HG03575 (cell line): ENCODE results near the gene MRPS27.
"Not testable (repeated sequence)": the region's sequence is repeated elsewhere in the genome, so short reads cannot be mapped to it uniquely, and the experiment has no call there.

ENCODE experiments used
- ATAC-seq: cut with Tn5 transposase; IDR thresholded peaks from one replicate; pipeline ENCODE4 v1.9.1; 2021; ENCODE audit not compliant: unreplicated experiment, insufficient number of reproducible peaks, low FRiP score; ENCODE audit errors: extremely low read depth

Gene MRPS27

DNA sequence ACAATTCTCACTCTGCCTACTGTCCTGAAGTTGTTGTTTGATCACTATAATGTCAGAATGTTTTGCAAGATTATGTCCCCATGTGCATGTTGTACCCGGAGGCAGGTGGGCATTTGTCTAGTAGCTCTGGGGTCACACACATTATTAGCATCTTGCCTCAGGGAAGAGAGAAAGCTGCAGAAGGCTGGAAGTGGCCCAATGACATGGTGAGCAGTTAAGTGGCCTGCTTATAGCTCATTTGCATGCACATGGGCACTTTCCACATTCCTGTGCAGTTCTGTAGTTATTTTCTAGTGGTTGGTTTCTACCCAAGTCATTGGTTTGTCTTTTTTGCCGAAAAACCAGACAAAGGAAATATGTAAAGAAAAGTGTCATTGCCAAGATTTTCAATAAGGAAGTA is 131.9 kb downstream of the MRPS27 start:
- ATAC-seq, result no peak

DNA sequence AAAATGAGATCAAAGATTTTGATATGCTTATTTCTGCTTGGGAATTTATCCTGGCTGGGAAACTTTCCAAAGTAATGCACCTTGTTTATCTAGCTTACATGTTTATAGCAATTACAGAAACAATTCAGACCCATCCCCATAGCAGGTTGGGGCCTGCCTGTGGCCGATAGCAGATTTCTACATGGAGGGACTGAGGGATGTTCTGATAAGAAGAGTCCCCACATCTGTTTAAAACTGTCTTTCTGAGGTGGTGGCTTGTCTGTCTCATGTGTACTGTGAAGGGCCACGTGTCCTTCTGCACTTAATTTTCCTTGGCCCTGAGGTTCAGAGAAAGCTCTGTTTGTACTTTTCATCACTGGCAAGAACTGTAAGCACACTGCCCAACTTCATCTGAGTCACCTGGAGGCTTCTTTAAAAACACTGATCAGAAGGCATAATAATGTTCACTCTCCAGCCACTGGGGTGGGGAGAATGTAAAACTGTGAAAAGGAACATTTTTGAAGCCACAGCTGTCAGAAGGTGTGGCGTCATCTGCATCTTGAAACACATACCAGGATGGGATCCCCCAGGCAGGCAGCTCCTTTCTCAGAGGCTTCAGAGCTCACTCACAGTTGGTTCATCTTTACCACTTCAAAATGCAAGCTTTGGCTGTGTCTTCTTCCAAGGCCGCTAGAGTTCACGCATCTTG is 132.5 kb downstream of the MRPS27 start:
- ATAC-seq, result no peak

DNA sequence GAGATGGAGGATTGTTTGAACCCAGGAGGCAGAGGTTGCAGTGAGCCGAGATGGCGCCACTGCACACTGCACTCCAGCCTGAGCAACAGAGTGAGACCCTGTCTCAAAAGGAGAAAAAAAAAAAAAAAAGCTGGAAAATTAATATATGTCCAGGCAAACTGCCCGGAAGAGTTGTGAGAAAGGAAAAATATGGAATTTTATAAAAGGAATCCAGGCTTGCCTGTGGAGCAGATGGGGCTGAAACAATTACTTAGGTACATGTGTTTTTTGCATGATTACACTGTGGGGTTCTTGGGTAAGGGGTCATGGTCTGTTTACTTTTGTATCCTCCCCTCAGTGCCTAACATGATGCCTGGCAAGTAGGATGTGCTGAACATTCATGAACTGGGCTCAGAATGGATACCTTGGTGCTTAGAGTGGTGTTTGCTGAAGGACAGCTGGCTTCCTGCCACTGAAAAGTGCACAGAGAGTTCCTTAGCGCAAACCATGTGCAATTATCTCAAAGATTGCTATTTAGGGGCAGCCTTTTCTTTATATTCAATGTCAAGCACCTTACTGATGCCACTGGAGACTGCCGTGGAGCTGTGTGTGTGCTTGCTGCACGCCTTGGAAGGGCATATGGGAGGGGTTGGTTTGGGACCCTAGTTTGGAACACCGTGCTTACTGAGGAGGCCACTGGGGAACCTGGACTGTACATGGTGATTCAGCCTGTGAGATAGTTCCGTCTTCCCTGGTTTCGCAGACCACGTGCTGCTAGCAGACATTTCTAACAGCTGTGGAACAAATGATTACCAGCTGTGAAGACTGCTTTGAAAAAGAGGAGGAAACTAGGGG is 134.3 kb downstream of the MRPS27 start:
- ATAC-seq, result no peak

DNA sequence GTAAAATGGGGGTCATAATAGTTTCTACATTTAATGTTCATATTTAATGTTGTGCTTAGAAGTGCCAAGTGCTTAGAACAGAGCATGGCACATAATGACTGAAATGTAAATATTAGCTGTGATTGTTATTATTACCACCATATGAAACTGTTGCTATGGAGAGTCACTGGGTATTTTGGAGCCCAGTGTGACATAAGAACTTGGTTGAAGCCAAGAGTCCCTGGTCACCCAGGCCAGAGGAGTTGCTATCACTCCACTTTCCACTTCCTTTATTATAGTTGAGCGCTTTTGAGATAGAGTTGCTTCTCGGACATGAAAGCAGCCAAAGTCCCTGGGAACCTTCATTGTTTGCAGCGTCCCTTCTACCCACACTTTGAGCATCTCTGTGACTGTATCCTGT is 135.6 kb downstream of the MRPS27 start:
- no peak for ATAC-seq

DNA sequence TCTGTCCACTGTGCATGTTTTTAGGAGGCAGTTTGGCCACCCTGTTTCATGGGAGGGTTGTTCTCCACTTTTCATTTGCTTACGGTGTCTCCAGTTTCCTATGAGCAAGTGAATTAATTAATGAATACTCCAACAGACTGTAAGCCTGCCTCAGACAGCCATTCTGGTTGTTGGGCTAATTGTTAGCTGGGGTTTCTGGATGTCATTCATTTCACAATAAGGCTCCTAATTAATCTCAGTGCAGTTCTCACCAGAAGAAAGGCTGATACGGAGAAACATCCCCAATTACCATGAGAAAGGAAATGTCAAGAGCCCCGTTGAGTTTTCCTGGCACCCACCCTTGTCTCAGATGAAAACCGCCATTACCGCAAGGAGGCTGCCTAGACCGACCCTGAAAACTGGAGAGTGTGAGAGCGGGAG is 136.9 kb downstream of the MRPS27 start:
- ATAC-seq, result no peak

DNA sequence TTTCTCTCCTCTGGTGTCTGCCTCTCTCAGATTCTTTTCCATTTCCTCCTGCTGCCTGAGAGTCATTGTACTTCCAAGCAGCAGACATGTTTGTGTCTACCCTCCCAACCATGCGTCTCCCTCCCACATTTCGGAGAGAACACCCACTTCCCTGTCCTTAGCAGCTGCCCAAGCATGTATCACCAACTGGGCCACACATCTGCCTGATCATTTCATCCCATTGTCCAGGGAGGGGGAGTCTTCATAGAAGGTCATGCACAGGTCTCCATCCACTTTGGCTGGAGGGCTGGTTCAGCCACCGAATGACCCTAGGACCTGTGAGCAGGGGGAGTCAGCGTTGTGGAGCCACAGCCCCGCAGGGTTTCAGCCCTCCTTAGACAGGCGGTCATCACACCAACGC is 137.4 kb downstream of the MRPS27 start:
- ATAC-seq, result no peak

DNA sequence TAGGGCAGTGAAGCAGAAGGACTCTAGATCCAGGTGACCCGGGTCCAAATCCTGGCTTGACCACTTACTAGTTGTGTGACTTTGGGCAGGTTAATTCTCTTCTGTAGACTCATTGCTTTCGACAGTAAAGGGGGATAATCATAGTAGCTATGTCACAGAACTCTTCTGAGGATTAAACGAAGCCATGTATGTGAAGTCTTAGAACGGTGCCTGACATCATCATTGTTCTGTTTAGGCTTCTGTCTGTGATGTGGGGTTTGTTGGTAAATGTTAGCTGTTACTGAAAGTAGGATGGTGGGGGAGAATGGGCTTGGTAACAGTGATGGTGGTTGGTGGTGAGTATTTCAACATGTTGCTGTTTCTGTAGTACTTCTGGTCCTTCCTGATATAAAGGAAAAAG is 139.1 kb downstream of the MRPS27 start:
- no peak for ATAC-seq

DNA sequence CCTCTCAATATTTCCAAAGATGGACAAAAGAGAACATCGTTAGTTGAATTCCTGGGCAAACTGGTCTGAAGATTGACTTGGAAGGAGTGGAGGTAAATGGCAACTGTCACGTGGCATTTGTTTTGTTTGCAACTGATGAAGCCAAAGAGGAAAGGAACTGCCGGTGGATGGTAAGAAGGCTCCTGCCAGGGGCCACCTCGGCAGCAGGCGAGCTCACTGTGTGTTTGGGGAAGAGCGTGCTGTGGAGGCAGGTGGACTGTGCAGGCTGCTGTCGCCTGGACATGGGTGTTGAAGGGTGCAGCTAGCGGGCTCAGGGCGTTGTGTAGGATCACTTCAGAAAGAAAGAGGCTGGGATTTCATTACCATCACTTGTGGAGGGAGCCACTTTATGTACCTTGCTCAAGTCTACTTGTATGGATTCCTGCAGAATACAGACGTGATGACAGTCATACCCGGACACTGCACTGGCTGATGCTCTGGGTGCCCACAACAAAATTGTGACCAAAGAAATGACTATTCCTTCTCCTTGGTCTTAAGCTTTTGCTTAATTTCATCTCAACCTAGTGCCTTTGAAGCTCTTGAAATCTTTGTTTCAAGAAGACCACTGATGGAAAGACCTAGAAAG is 140.1 kb downstream of the MRPS27 start:
- no peak for ATAC-seq

DNA sequence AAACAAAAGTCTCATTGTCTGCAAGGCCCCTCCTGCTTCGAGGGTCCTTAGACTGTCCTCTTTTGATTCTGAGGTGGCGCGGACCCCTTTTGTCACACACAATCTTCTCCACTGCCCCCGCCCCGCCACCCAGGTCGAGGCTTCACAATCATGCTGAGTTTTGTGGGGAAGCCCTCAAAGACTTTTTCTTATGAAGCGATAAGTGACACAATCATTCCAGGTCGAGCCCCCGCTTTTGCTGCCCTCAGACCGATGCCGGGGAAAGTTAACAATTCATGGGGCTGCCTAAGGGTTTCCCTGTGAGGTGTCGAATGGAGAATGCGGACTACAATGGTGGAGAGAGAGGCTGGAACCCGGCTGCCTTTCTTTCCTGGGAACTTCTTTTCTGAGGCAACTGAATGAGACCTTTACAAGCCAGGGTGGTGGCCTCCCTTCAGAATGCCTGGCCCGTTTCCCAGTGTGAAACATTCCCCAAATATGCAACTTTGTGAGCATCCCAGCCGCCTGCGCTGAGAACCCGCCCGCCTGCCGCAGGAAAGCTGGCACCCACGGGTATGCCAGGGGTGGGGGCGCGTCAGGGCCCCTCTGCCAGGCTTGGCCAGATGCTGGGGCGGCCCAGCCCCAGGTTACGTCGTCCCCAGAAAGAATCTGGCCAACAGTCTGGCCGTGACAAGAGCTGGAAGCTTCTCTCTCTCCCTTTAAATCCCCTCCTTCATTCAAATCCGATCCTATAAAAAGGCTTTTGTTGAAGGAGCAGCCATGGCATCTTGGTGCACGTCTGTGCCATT is 140.8 kb downstream of the MRPS27 start:
- ATAC-seq, result no peak

DNA sequence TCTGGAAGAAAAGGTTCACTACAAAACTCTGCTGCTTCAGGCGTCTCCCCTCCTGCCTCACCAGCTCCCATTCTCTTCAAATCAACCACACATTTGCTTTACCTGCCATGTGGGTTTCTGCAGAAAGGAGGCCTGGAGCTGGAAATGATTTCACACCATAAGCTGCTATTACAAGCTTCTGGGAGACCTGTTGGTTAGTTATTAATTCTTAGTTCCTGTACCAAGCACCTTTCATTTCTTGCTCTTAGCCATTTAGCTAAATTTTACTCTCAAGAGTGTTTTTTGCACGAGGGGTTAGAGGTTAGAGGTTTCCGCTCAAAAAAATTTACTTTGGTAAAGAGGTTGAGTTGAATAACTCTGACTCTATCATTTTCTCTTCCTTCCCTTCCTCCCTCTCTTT is 142.5 kb downstream of the MRPS27 start:
- no peak for ATAC-seq

DNA sequence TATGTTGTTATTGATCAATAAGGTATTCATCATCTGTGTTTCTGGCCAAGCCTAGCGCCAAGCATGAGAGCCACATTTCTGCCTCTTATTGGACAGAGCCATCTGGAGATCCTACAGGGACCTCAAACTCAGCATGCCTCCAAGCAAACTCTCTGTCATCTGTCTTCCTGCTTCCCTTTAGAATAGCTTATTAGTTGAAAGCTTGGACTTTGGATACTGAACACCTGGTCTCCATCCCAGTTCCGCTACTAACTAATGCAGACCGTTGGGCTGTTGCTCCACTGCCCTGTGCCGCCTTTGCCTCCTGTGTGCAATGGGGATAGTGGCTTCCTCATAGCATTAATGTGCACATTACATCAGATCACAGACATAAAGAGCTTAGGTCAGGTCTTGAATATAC is 147.3 kb downstream of the MRPS27 start:
- no peak for ATAC-seq

DNA sequence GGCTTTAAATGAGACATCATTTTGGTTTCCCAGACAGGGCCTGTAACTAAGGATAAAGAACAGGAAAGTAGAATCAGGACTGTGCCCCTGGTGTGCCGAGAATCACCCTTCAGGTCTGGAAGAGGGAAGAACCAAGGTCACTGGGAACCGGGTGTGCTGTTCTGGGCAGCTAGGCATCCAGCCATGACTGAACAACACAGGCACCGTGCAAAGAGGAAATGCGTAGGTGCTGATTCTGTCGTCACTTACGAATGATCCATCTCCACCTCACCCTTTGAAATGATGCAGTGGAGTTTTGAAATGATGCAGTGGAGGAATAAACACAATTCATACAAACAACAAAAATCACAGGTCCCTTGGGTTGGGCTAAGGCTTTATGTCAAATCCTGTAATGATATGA is 148.4 kb downstream of the MRPS27 start:
- ATAC-seq, result no peak

DNA sequence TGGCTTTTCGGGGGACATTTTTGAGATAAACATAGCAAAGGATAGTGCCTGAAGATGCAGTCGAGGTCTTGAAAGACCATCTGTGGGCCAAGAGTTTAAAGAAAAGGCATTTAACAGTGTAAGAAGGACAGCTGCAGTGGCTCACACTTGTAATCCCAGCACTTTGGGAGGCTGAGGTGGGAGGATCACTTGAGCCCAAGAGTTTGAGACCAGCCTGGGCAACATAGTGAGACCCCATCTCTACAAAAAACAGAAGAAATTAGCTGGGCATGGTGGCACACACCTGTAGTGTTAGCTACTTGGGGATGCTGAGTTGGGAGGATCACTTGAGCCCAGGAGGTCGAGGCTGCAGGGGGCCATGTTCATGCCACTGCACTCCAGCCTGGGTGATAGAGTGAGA is 148.9 kb downstream of the MRPS27 start:
- not testable (repeated sequence) for ATAC-seq

DNA sequence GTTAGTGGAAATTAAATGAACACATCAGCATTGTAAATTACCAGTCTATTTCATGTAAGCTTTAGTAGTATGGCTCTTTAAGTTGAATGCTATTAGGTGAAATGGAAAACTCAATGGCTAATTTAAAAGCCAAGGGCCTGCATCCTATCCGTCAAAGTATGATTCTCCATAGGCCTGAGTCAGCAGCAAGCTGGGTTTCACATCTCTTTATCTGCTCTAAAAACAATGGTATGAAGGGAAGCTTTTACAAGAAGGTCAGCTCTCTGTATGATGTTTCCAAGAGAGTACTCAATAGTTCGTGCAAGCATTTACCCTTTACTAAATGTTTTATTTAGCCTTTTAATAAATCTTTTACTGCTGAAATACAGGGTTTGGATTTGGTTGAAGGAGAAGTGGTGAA is 149.9 kb downstream of the MRPS27 start:
- ATAC-seq, result no peak
